ENCODE data around the gene CAST.
A peak's percentile ranks its signal among the peaks of the same experiment; 100 is the strongest.

DNA sequence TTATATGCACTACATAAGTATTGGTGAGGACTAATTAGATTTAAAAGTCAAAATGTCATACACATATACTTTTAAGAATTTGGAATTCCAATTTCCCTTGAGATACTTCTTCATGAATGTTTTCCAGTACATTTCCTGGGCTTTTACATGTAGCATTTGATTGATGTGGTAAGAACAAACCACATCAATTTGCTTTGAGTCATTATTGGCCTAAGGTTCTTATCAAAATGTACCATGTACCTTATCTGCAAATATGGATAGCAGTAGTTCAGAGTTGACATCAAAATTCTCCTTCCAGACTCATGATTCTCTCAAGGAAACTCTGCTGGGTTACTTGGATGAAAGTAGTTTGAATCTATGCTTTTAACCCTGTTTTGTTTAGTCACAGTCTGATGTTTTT lies 2.5 kb downstream of the CAST start:
- TF ChIP-seq, protein P1, sequence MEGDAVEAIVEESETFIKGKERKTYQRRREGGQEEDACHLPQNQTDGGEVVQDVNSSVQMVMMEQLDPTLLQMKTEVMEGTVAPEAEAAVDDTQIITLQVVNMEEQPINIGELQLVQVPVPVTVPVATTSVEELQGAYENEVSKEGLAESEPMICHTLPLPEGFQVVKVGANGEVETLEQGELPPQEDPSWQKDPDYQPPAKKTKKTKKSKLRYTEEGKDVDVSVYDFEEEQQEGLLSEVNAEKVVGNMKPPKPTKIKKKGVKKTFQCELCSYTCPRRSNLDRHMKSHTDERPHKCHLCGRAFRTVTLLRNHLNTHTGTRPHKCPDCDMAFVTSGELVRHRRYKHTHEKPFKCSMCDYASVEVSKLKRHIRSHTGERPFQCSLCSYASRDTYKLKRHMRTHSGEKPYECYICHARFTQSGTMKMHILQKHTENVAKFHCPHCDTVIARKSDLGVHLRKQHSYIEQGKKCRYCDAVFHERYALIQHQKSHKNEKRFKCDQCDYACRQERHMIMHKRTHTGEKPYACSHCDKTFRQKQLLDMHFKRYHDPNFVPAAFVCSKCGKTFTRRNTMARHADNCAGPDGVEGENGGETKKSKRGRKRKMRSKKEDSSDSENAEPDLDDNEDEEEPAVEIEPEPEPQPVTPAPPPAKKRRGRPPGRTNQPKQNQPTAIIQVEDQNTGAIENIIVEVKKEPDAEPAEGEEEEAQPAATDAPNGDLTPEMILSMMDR (IDR thresholded peaks at IDR 0.05) = no peak
- TF ChIP-seq POLR2A (IDR thresholded peaks at IDR 0.05) (no peak), POLR2AphosphoS5 (IDR thresholded peaks at IDR 0.05) (peak in 2 of 3 donors; percentile 56 to 82), EP300 (IDR thresholded peaks at IDR 0.05) (no peak)

Data from stomach (tissue), 4 donors.